ENCODE data around the gene PAAF1.

DNA sequence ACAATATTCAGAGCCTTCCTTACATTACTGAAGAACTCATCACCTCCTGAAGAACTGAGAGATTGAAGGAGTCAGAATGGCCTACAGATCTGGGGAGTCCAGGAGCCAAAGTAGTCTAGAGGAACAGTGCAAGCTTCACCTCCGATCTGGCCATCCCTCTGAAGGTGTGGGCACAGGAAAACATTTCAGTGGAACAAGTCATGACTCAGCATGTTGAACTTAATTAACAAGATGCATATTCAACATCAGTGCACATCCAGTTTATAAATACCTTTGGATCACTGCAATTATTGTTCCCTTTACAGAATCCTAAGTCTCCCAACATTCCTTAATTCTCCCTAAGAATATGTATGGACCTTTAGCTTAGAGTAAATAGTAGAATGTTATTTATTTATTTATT is 25.5 kb downstream of the PAAF1 start:
- TF ChIP-seq ZBTB7A (CRISPR knock-in tag; IDR thresholded peaks at IDR 0.05) (no peak), MIXL1 (CRISPR knock-in tag; IDR thresholded peaks at IDR 0.05) (no peak), BHLHE40 (IDR thresholded peaks at IDR 0.05; ENCODE audit: low read length) (no peak)
